Caco-2 (cell line): ENCODE results near the gene CCDC201. TPM values are rescaled to one million over a fixed set of nuclear protein-coding genes. Genes with fewer than 3 reads are reported as not detected.

Experiments used
- Bru-seq: library from RNA; stranded (reverse); fragments of 400-500 nt; gene quantifications from one replicate; lab custom pipeline; 2021; lab: Mats Ljungman, UMichigan
- BruChase-seq, 2 experiments: library from RNA; stranded (reverse); fragments of 400-500 nt; gene quantifications; one replicate each; lab custom pipeline; 2021; lab: Mats Ljungman, UMichigan
- BruUV-seq: library from RNA; stranded (reverse); fragments of 400-500 nt; replicated peaks from 2 replicates; lab custom pipeline; 2021; lab: Mats Ljungman, UMichigan
- CTCF ChIA-PET: fragments of 300-600 bp; sonication (Branson Sonifier 250); formaldehyde crosslinking; loops from one replicate; lab custom pipeline; 2022; ENCODE audit warnings: antibody characterized with exemption; lab: Charles Lee
- POLR2A ChIA-PET: fragments of 300-600 bp; sonication (Branson Sonifier 250); formaldehyde crosslinking; loops from one replicate; lab custom pipeline; 2022; ENCODE audit warnings: antibody characterized with exemption; lab: Charles Lee
- DNase-seq, 2 experiments: peaks; one replicate each; pipeline versions ENCODE4 v3.0.0 to v3.0.0-alpha.2; 2020 to 2022
- H3K27me3 ChIP-seq: replicated peaks from 2 replicates; pipeline ENCODE4 v1.6.0; 2011; ENCODE audit warnings: low read length; ENCODE audit not compliant: control insufficient read depth, insufficient read depth
- H3K36me3 ChIP-seq: 2 replicates; pipeline ENCODE4 v1.5.1; 2011; ENCODE audit warnings: low read length; ENCODE audit not compliant: control insufficient read depth, insufficient read depth
- H3K4me1 ChIP-seq: fragments of 250-450 bp; sonication (Bioruptor Pico); 2 replicates; pipeline ENCODE4 v1.5.1; 2020; ENCODE audit warnings: mild to moderate bottlenecking
- H3K4me3 ChIP-seq: 2 replicates; pipeline ENCODE4 v1.5.1; 2011; ENCODE audit warnings: low read depth, mild to moderate bottlenecking, control low read depth, low read length
- H3K9me3 ChIP-seq: fragments of 250-450 bp; sonication (Bioruptor Pico); 2 replicates; pipeline ENCODE4 v1.5.1; 2020; ENCODE audit warnings: mild to moderate bottlenecking, moderate library complexity
- H3K27ac Mint-ChIP-seq: one replicate; pipeline ENCODE4 v1.8.0; 2022; ENCODE audit warnings: mixed read lengths; ENCODE audit not compliant: unreplicated experiment
- H3K27me3 Mint-ChIP-seq: one replicate; pipeline ENCODE4 v1.8.0; 2022; ENCODE audit warnings: mixed read lengths; ENCODE audit not compliant: insufficient read depth, unreplicated experiment
- H3K36me3 Mint-ChIP-seq: one replicate; pipeline ENCODE4 v1.8.0; 2022; ENCODE audit warnings: mild to moderate bottlenecking, mixed read lengths; ENCODE audit not compliant: insufficient read depth, unreplicated experiment
- H3K4me1 Mint-ChIP-seq: one replicate; pipeline ENCODE4 v1.8.0; 2022; ENCODE audit warnings: low read depth, mixed read lengths; ENCODE audit not compliant: unreplicated experiment
- H3K4me3 Mint-ChIP-seq: one replicate; pipeline ENCODE4 v1.8.0; 2022; ENCODE audit warnings: mild to moderate bottlenecking, moderate library complexity, mixed read lengths; ENCODE audit not compliant: unreplicated experiment
- H3K9me3 Mint-ChIP-seq: one replicate; pipeline ENCODE4 v1.8.0; 2022; ENCODE audit warnings: mixed read lengths; ENCODE audit not compliant: unreplicated experiment
- CTCF ChIP-seq, 2 experiments: fragments of 200-600 bp in 1 of 2; IDR thresholded peaks; 1 replicate in 1 of 2; 2 replicates in 1 of 2; pipeline versions ENCODE4 v1.5.1 to v1.8.0; 2011 to 2022; ENCODE audit warnings: antibody characterized with exemption in 1 of 2, control low read depth in 1 of 2, inconsistent platforms in 1 of 2, low read depth in 1 of 2, low read length in 1 of 2, mild to moderate bottlenecking in 1 of 2, moderate library complexity in 1 of 2; ENCODE audit not compliant: insufficient read depth in 1 of 2, severe bottlenecking in 1 of 2, unreplicated experiment in 1 of 2
- intact Hi-C: fragments of 100-400 bp; cut with micrococcal nuclease; formaldehyde crosslinking; loops from one replicate; pipeline ENCODE4 v1.10.0; 2022; ENCODE audit not compliant: unreplicated experiment
- long read RNA-seq: library from polyadenylated mRNA; stranded (forward); transcript quantifications from one replicate; pipeline ENCODE4 v2.0.0, GENCODE V29; 2022
- total RNA-seq: library from RNA; stranded (reverse); gene quantifications from 2 replicates; pipeline ENCODE4 v1.2.3, GENCODE V29; 2022

CCDC201 gene
- total RNA-seq (not detected in 2 replicates), Bru-seq, nascent RNA (percentile 9 among the genes with signal in this experiment), BruChase-seq, experiment 1, labeled RNA remaining after a 2-hour chase (not detected), BruChase-seq, experiment 2, labeled RNA remaining after a 6-hour chase (not detected)
- long read RNA-seq = 0 reads

GRCh38 chr7:45873035-45873354, at the start of gene CCDC201:
CCDC201 (minus strand) TSS chr7:45873082; CDS start chr7:45873007, 75 bp downstream.
- DNase-seq = no peak
- no peak for TF ChIP-seq CTCF (IDR thresholded peaks at IDR 0.05; ENCODE audit: insufficient read depth in 1 of 2, low read depth in 1 of 2, low read length in 1 of 2, severe bottlenecking in 1 of 2, unreplicated experiment in 1 of 2)
- no TSS peak for BruUV-seq
- Histone ChIP-seq H3K36me3 (no peaks in the 10 kb centered on the region), H3K4me1 (no peaks in the 10 kb centered on the region), H3K4me3 (no peak within 1 kb of the TSS), H3K9me3 (no peaks in the 10 kb centered on the region), H3K27me3 (no peaks in the 10 kb centered on the region)
- no peak within 1 kb of the TSS for H3K4me3 Mint-ChIP-seq
- no peak within 1 kb of the TSS for H3K27ac Mint-ChIP-seq
- no peaks in the 10 kb centered on the region for H3K9me3 Mint-ChIP-seq
- H3K36me3 Mint-ChIP-seq = no peaks in the 10 kb centered on the region
- POLR2A ChIA-PET = no interaction called here
- no peaks in the 10 kb centered on the region for H3K4me1 Mint-ChIP-seq
- intact Hi-C loops = loop anchor here (2.0 kb wide), 1 partner anchor 480 kb away; no protein-coding TSS in a partner anchor
- CTCF ChIA-PET = no interaction called here
- H3K27me3 Mint-ChIP-seq = peaks cover 6% of the 10 kb centered on the region

GRCh38 chr7:45921699-45922519, 49.0 kb upstream of the CCDC201 start:
- ChIA-PET CTCF (interaction anchor here (0.7 to 1.3 kb wide), 2 partner anchors 356 to 741 kb away, joined by 3 read pairs; no protein-coding TSS in a partner anchor), POLR2A (no interaction called here)
- Mint-ChIP-seq H3K4me3 (peak overlapping the region; percentile 71), H3K36me3 (no peaks in the 10 kb centered on the region), H3K27me3 (peaks cover 20% of the 10 kb centered on the region), H3K4me1 (no peaks in the 10 kb centered on the region), H3K27ac (no peak overlapping the region), H3K9me3 (no peaks in the 10 kb centered on the region)
- peaks cover 5% of the 10 kb centered on the region; the same call in 1 of the 2 replicates for H3K4me1 ChIP-seq
- BruUV-seq = no TSS peak
- intact Hi-C loops = no loop called here
- no peaks in the 10 kb centered on the region for H3K9me3 ChIP-seq
- peak; percentile 37 to 58 for TF ChIP-seq CTCF (IDR thresholded peaks at IDR 0.05; ENCODE audit: insufficient read depth in 1 of 2, low read depth in 1 of 2, low read length in 1 of 2, severe bottlenecking in 1 of 2, unreplicated experiment in 1 of 2)
- no peak overlapping the region for H3K4me3 ChIP-seq
- no peaks in the 10 kb centered on the region; the same call in none of the 2 replicates for H3K27me3 ChIP-seq
- DNase-seq = peak in 1 of 2 experiments; percentile 33
- H3K36me3 ChIP-seq = no peaks in the 10 kb centered on the region

GRCh38 chr7:45921381-45921698, 48.5 kb upstream of the CCDC201 start:
- POLR2A ChIA-PET = no interaction called here
- no peak overlapping the region for H3K27ac Mint-ChIP-seq
- H3K27me3 Mint-ChIP-seq = peaks cover 20% of the 10 kb centered on the region

More at GRCh38 chr7:45921381-45921698, 48.5 kb upstream of the CCDC201 start:
- BruUV-seq = no TSS peak
- CTCF ChIA-PET = interaction anchor here (0.6 kb wide), 2 partner anchors 324 to 772 kb away, joined by 3 read pairs; no protein-coding TSS in a partner anchor
- Histone ChIP-seq H3K4me1 (peaks cover 5% of the 10 kb centered on the region; the same call in 1 of the 2 replicates), H3K36me3 (no peaks in the 10 kb centered on the region), H3K27me3 (no peaks in the 10 kb centered on the region; the same call in none of the 2 replicates), H3K4me3 (no peak overlapping the region), H3K9me3 (no peaks in the 10 kb centered on the region)
- no peak for DNase-seq
- Mint-ChIP-seq H3K9me3 (no peaks in the 10 kb centered on the region), H3K36me3 (no peaks in the 10 kb centered on the region), H3K4me1 (no peaks in the 10 kb centered on the region), H3K4me3 (peak overlapping the region; percentile 71)
- TF ChIP-seq CTCF (IDR thresholded peaks at IDR 0.05; ENCODE audit: insufficient read depth in 1 of 2, low read depth in 1 of 2, low read length in 1 of 2, severe bottlenecking in 1 of 2, unreplicated experiment in 1 of 2) = no peak
- intact Hi-C loops = no loop called here
